Hepatic stellate cell (primary cell): ENCODE data around the gene MYO1G.
A peak's percentile ranks its signal among the peaks of the same experiment; 100 is the strongest.
"Not testable (repeated sequence)": the region's sequence is repeated elsewhere in the genome, so short reads cannot be mapped to it uniquely, and the experiment has no call there.

ENCODE experiments used
- DNase-seq: peaks from one replicate; pipeline ENCODE4 v3.0.0; 2011; ENCODE audit warnings: low spot score

The MYO1G gene

DNA sequence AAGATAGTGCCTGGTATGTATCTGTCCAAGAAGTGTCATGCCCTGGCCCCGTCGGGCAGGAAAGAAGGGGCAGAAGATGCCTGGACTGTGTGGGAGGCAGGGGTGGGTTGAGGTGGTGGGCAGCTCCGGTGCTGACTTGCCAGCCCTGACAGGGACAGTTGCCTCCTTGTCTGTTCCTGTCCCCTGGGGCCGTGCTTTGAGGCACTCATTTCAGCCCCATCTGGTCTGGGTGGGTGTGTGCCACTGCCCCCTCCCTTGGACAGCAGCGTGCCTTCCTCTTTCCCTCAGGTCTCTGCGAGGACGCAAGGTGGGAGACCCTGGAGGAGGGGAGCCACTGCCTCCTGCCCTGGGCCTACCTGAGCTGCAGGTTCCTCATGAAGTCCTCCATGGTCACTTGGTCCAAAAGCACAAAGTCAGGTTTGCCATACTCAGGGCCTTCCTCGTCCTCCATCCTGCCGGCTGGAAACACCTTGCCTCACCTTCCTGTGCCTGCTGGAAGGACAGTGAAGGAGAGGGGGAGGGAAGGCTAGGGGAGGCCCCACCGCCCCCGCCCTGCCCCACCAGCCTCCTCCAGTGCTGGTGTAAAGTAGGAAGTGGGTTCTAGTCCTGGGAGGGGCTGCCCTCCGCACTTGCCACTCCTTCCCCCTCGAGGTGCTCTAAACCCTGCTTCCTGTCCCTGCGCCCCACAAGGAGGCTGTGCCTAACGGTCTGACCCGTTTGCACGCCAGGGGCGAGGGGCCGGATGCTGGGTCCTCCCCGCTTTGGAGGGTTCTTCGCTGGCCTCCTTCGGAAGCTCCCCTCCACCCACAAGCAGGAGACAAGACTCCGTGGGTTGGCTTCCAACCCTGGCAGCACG lies at the start of gene MYO1G:
Gene MYO1G (minus strand): TSS at position 505 of the 856 bp plus-strand sequence. CDS start 54 bp downstream, at position 451.
- DNase-seq = no peak

DNA sequence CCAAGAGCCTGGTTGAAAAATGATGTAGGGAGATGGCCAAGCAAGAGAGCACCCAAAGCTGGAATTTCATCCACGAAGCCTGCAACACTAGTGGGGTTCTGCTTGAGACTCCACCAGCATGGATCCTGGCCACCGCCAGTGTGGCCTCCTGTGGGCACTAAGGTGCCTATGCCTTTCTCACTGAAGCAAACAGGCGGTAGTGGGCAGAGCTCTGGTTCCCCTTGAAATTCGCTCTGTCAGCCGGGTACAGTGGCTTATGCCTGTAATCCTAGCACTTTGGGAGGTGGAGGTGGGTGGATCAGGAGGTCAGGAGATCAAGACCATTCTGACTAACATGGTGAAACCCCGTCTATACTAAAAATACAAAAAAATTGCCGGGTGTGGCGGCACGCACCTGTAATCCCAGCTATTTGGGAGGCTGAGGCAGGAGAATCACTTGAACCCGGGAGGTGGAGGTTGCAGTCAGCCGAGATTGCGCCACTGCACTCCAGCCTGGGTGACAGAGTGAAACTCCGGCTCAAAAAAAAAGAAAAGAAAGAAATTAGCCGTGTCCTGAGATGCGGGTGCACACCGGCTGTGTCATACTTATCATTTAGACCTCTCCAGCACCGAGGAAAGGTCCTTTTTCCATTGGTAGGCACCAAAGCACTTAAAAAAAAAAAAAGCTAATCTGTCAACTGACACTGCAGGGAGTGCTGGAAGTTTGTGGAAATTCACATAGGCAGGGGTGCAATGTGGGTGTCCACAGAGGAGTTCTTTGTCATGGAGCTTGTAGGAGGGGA lies 49.5 kb upstream of the MYO1G start:
- no peak for DNase-seq

GRCh38 chr7:45027774-45028114 lies 48.9 kb upstream of the MYO1G start:
- DNase-seq = no peak

DNA sequence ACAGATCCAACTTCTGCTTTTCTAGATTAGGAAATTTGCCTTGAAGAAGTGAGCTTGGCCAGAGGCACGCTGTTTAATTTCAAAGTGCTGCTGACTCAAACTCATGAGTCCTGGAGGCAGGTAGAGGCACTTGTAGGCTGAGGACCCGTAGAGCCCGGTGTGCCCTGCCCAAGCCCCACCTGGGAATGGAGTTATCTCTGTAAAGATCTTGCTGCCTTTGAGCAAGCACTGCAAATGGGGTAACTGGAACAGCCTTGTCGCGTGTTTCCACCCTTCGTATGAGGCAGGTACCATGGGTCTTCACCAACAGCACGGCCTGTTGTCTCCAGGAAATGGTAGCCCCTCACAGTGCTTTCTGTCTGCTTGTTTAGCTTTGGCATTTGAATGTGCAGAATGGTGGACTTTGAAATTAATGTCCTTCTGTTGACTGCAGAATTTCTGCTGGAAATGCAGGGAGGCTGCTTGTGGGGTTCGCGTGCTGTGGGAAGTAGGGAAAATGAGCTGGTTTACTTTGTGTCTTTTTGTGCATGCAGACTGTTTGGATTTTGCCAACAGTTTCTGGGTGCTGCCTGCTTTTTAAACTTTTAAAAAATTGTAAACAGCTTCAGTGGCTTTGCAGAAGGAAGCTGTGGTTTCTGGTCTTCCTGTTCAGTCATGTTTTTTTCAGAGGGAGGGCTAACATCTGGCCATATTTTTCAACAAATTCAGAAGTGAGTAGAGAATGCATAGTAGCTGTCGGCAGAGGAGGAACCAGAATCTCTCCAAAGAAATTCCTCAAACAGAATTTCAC lies 48.4 kb upstream of the MYO1G start:
- DNase-seq = peak; percentile 23

DNA sequence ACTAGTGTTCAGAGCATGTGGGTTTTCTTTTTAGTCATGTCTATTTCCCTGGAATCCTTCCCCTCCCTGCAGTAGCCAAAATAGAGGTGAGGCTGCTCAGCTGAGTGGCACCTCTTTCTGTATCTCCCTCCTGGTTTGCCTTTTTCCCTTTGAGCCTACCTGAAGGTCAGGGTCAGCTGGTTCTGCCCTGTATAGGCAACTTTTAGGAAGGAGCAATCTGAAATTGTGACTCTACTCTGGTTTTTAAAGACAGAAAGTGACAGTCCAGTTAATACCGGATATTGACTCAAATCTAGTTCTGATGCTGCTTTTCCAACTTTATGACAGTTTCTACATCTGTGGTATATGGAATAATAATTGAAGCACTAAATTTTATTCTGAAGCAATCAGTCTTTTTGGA lies 47.2 kb upstream of the MYO1G start:
- DNase-seq = no peak

DNA sequence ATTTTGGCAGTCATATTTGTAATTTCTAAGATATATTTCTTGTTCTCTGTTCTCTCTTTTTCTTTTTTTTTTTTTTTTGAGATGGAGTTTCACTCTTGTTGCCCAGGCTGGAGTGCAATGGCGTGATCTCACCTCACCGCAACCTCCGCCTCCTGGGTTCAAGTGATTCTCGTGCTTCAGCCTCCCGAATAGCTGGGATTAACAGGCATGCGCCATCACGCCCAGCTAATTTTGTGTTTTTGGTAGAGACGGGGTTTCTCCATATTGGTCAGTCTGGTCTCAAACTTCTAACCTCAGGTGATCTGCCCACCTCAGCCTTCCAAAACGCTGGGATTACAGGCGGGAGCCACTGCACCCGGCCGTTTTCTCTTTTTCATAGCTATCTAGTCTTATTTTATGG lies 46.7 kb upstream of the MYO1G start:
- DNase-seq = not testable (repeated sequence)

- DNase-seq = no peak
Measured at GRCh38 chr7:45024126-45024744, 45.4 kb upstream of the MYO1G start.

DNA sequence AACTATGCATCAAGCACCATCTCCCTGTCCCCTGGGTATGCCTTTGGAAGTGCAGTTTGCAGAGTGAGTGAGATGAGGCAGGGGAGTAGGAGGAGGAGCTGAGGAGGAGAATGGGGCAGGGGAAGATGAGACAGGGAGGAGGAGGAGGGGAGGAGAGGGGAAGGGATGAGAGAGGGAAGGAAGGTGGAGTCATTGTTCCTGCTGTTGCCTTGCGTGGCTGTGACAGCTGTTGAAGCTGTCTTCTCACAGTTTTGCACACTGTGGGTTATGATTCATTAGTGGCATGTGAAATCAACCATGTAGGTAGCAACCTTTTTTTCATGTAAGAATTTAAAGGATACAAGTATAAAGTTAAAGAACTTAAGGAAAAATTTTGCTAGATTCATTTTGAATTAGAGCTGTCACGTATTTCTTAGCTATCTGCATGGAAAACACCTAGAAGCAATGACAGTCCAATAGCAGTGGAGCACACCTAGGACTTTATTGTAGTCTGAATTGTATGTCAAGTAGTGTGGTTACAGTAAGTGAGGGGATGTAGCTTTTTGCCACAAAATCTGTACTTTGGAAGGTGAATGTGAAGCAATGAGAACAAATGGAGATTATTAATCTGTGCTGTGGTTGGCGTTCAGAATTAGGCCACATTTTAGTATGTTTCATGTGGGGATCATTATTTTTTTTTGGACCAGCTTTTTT lies 42.9 kb upstream of the MYO1G start:
- DNase-seq = peak; percentile 18

DNA sequence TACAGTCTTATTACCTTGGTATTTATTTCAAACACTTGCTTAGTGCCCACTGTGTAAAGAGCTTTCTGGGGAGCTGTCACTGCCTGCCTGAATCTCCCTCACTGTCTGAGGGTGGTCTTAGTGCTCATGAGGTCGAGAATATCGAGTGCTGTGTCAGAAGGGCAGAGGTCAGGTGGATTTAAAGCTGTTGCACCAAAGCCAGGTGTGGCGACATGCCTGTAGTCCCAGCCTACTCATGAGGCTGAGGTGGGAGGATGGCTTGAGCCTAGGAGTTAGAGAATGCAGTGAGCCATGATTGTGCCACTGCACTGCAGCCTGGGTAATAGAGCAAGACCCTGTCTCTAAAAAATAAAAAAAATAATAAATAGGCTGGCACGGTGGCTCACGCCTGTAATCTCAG lies 42.1 kb upstream of the MYO1G start:
- no peak for DNase-seq

DNA sequence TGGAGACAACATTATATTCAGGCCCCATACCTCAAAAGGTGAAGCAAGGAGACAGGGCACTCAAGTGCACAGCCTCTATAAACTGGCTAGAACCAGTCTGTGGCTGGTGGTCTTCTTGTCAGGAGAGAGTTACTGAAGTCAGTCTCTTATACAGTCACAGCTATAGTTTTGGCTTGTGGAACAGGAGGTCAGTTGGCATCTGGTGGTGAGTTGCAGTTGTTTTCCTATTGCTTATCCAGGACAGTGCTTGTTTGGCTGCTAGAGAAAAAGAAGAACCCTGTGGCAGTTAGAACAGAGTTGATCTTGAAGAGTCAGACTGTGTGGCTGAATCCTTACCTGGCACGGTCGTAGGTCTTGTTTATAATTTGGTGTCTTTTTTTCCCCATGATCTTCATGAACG lies 38.4 kb upstream of the MYO1G start:
- DNase-seq = no peak

GRCh38 chr7:45015313-45015712 lies 36.5 kb upstream of the MYO1G start:
- no peak for DNase-seq

GRCh38 chr7:45013465-45013967 lies 34.7 kb upstream of the MYO1G start:
- no peak for DNase-seq

GRCh38 chr7:45007571-45008328 lies 28.9 kb upstream of the MYO1G start:
- DNase-seq = no peak

- DNase-seq = no peak
Measured at GRCh38 chr7:45007106-45007505, 28.3 kb upstream of the MYO1G start.

DNA sequence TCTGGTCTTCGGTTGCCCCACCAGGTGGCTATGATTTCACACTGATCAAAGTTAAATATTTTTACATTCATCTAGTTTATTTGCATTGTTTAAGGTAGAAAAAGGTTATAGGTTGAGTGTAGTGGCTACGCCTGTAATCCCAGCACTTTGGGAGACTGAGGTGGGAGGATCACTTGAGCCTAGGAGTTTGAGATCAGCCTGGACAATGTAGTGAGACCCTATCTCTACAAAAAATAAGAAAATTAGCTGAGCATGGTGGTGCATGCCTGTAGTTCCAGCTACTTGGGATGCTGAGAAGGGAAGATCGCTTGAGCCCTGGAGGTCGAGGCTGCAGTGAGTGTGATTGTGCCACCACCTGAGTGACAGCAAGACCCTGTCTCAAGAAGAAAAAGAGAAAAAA lies 25.0 kb upstream of the MYO1G start:
- no peak for DNase-seq

- no peak for DNase-seq
Measured at GRCh38 chr7:45001826-45002225, 23.0 kb upstream of the MYO1G start.

GRCh38 chr7:45001138-45001694 lies 22.4 kb upstream of the MYO1G start:
- no peak for DNase-seq

DNA sequence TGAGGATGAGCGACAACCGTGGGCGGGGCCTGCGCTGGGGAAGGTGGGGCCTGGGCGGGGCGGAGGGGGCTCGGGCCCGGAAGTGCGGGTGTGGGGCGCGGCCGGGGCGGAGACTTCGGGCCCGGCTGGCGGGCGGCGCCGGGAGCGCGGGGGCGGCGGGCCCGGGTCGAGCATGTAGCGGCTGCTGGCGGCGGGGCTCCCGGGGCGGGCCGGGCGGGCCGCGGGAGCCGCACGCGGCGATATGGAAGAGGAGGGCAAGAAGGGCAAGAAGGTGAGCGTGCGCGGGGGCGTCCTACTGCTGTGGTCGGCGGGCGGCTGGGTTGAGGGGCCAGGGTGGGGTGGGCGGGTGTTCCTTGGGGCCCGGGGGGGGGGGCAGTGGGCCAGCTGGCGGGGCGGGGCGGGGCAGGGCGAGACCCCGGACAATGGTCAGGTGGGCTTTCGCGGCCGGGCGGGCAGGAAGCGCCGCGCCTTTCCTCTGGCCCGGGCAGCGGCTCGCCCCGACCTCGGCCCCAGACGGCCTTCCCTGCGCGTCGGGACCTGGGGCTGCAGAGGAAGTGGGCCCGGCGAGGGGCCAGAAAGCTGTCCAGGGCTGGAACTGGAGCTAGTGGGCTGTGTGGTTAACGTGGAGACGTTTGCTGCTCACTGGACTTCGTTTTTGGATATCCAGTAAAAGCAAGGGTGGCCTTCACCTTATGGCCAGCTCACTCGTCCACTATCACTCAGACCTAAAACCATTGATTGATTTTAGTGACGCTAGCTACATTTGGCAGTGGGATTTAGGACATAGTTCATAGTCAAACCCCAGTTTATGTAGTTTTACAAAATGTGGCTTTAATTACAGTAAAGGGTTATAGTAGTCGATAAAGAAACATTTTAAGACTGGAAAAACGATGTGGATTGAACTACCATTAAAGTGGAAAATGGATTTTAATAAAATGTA lies 21.5 kb upstream of the MYO1G start, which contains the start of gene CCM2:
Gene CCM2 (plus strand): TSS at position 109 of the 940 bp plus-strand sequence. CDS start 133 bp downstream, at position 242.
- peak; percentile 54 for DNase-seq
